DMS79 (cell line): ENCODE results near the gene FAM200C.

Experiments used
- DNase-seq: peaks from one replicate; lab custom pipeline; 2025; lab: John Stamatoyannopoulos, UW

Gene FAM200C

DNA sequence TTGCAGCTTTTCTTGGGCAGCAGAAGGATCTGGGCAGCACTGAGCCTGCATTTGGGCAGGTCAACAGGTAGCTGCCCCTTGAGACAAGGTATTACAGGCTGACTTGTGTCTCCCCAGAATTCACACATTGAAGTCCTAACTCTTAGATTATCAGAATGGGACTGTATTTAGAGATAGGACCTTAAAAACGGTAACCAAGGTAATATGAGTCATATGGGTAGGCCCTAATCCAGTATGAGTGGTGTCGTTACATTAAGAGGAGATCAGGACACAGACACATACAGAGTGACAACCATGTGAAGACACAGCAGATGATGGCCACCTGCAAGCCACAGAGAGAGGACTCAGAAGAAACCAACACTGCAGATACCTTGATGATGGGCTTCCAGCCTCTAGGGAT lies 32.6 kb downstream of the FAM200C start:
- DNase-seq, result no peak

GRCh38 chr5:160366230-160366629 lies 33.6 kb downstream of the FAM200C start:
- no peak for DNase-seq

DNA sequence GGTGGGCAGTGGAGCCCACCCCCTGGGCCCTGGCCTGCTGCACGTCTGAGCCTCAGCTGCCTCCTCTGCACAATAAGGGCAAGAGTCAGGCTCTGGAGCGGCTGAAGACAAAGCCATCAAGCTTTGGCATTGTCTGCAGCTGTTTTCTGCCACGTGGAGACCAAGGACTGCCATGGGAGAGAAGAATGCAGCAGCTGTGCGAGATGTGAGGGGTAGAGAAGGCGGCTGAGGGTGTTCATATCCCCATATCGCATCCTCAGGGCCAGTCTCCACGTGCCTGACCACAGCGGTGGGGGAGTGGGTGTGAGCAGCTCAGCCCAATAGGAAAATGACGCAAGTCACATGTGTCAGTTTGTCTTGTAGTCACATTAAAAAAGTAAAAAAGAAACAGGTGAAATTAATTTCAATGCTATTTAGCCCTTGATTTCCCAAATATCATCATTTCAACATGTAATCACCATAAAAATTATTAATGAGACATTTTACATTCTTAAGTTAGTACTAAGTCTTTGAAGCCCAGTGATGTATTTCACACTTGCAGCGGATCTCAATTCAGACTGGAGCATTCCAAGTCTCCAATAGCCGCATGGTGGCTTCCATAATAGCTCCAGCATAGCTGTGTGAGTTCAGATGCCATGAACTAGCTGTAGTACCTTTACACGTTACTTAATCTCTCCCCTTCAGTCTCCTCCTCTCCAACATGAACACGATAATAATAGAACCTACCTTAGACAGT lies 36.0 kb downstream of the FAM200C start:
- DNase-seq, result no peak

DNA sequence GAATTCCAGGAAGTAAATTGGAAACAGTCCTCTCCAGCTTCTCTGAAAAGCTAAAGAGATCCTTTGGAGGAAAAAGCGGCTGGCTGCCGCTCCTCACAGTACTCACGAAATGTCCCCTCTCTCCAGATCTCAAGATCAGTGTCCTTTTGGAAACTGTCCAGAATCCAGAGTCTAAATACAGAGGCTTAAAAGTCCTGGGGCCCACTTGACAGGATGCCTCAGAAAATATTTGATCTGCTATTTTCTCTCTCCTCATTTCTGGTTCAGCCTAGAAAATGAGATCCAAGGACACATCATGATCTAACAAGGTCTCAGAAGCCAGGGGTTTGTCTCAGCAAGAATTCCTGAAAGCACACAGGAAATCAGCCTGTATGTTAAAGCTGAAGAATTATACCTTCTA lies 36.6 kb downstream of the FAM200C start:
- DNase-seq, result no peak

DNA sequence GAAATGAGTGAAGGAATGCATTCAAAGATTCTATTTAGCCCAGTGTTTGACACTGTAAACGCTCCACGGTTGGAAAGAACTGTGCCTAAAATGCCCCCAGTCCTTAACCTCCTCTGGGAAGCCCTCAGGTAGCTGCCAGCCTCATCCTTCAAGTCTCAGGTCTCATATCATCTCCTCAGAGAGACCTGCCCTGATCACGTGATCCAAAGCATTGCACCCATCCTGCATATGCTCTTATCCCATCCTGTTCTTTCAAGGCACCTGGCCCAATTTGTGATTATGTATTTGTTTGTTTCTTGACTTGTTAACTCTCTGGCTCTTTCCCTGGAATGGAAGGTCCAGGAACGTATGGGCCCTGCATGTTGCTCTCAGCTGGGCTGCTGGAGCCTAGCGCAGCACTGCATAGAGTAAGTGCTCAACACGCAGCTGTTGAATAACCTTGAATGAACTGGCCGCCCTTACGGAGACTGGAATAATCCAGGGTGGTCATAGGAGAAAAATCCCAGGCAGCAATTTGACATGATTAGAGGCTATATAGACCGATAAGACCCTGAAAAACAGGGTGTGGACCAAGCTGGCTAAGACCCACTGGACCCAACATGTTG lies 38.1 kb downstream of the FAM200C start:
- no peak for DNase-seq

DNA sequence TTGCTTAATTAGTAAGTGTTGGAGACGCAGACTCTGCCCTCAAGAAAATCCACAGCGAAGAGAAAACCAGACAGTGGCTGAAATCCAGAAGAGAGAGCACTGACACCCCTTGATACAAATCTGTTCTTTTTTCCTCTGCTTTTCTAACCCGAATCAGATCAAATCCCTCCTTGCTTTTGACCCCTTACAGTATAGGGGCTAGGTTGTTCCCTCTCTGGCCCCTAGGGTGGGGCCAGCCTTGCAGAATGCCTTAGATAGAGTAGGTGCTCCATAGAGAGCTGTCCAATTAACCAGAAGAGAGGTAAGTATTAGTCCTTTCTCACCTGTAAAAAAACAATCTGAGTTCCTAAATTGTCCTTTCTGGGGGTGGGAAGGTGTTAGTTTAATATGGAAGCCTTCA lies 39.5 kb downstream of the FAM200C start:
- no peak for DNase-seq

DNA sequence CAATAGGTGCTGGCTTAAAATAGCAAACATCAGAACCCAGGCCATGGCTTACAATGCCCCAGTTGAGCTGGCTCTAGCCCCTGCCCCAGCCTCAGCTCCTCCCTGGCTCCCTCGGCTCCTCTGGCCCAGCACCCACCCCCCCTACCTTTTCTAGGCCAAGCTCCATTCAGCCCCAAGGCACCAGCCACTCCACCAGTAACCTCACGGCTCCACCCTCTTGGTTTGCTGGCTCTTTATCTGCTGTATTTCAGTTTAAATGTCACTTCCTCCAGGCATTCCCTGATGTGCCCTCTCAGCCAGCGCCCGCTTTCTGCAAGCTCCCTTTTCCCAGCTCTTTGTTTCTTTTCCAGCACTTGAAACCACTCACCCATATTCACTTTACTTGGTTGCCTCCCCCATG lies 40.0 kb downstream of the FAM200C start:
- DNase-seq, result no peak

DNA sequence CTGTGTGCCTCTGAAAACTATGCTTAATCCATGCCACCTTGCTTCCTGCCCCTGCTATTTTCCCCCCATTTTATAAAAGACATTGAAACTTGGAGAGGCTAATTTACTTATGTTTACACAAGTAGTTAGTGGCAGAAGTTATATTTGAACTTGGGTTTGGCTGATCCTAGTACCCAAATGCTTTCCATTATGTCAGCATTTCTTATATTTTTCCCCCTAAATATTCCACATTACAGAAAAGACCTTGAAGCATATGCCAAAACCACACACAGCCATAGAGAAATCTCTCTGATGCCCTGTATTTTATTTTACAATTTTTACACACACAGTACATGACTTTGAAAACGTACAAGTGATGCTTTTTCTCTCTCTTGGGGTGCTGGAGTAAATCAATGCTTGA lies 40.6 kb downstream of the FAM200C start:
- no peak for DNase-seq

DNA sequence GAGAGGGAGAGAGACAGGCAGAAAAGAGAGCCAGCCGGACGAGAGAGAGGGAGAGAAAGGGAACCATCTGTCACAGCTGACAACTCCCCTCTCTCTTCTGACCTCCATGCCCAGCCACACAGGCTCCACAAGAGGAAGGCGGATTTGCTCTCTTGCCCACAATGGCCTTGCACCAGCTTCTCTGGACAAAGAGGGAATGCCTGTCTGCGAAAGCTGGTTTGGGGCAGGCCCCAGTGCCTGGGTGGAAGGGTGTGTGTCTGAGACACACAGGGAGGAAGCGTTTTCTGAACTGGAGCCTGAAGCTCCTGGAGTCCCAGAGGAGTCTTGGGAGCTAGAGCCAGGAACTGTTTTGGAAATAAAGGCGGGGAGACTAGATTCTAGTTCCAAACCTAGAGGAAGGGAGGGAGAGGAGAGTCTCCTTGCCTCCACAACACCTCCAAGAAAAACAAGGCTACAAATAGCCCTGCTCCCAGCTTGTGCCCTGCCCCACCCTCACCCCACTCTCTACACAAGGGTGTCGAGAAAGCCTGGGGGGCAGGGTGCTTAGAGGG lies 41.9 kb downstream of the FAM200C start:
- no peak for DNase-seq

GRCh38 chr5:160357394-160357793 lies 42.5 kb downstream of the FAM200C start:
- no peak for DNase-seq

GRCh38 chr5:160356550-160357347 lies 43.1 kb downstream of the FAM200C start:
- no peak for DNase-seq

DNA sequence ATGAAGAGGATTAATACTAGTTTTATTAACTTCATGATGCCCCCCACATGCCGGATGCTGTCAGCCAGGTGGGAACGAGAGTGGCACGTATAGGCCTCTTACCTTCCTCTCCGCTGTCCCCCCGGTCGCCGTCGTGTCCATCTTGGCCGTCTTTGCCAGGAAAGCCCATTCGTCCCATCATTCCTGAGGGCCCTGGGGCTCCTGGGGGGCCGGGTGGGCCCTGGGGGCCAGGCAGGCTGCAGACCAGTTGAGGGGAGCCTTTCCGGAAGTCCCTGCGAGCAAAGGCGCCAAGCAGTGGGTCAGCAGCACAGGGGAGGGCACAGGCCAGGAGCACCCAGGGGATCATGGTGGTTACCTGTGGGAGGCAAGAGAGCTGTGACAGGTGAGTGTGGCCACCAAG lies 45.2 kb downstream of the FAM200C start:
- no peak for DNase-seq

DNA sequence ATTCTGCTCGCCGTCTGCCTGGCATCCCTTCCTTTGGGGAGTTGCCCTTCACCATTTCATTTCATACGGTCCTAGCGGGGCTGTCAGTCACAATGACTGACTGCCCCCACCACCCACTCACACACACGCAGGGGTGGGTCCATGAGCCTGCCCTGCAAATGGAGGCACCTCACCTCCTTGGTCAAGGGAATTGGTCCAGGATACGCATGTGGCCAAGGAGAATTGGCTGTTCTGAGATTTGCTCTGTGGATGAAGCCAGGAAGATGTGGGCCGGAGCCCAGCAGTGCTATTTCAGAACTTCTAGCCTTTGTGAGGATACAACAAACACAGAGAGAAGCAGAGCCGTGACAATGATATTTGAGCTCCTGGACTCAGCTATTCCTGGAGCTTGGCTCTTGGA lies 46.5 kb downstream of the FAM200C start:
- no peak for DNase-seq

DNA sequence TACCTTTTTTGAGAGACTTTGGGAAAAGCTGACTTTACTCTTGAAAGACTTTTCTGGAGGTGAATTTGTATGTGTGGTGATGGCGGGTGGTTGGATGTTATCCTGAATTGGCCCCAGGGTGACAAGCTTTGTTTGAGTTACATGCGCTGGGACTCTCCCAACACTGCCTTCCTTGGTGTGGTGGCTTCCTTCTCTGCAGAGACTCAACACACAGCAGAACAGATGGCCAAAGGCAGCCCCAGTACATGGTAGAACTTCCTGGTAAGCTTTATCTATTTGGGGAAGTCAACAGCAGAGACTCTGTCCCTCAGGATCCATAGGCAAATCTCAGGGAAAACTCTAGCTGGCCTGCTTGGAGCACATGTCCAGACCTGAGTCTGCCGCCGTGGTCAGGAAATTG lies 47.5 kb downstream of the FAM200C start:
- no peak for DNase-seq

GRCh38 chr5:160349935-160350303 lies 49.9 kb downstream of the FAM200C start:
- DNase-seq, result no peak

GRCh38 chr5:160349249-160349934 lies 50.5 kb downstream of the FAM200C start:
- DNase-seq, result no peak

- DNase-seq, result no peak
Measured at GRCh38 chr5:160348080-160348479, 51.8 kb downstream of the FAM200C start.

GRCh38 chr5:160347448-160347847 lies 52.4 kb downstream of the FAM200C start:
- DNase-seq, result no peak
